ENCODE measurements around the gene NPL.

Gene NPL

GRCh38 chr1:182786223-182786994 lies 3.2 kb upstream of the NPL start:
- TF ChIP-seq CTCF (IDR thresholded peaks at IDR 0.05; ENCODE audit: insufficient read depth, low read depth, low read length, missing control alignments), result peak; percentile 76
- H3K4me3 ChIP-seq (ENCODE audit: low read length), result no peak overlapping the region
- peak; percentile 74 for DNase-seq (ENCODE audit: low read depth)

DNA sequence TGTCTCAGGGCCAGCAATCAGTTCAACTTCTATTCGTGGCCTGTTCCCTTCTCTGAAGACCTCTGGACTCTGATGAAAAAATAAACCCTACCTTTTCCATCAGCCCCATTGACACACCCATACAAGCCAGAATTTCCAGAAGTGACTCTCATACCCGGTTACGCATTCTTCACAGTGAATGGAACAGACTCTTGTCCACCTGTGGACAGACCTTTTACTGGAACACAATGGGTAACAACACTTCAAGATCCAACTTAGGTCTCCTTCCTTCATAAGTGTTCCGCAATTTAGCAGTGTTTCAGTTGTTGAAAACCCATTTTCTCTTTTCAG lies 2.6 kb upstream of the NPL start:
- DNase-seq (ENCODE audit: low read depth), result no peak
- TF ChIP-seq CTCF (IDR thresholded peaks at IDR 0.05; ENCODE audit: insufficient read depth, low read depth, low read length, missing control alignments), result no peak

DNA sequence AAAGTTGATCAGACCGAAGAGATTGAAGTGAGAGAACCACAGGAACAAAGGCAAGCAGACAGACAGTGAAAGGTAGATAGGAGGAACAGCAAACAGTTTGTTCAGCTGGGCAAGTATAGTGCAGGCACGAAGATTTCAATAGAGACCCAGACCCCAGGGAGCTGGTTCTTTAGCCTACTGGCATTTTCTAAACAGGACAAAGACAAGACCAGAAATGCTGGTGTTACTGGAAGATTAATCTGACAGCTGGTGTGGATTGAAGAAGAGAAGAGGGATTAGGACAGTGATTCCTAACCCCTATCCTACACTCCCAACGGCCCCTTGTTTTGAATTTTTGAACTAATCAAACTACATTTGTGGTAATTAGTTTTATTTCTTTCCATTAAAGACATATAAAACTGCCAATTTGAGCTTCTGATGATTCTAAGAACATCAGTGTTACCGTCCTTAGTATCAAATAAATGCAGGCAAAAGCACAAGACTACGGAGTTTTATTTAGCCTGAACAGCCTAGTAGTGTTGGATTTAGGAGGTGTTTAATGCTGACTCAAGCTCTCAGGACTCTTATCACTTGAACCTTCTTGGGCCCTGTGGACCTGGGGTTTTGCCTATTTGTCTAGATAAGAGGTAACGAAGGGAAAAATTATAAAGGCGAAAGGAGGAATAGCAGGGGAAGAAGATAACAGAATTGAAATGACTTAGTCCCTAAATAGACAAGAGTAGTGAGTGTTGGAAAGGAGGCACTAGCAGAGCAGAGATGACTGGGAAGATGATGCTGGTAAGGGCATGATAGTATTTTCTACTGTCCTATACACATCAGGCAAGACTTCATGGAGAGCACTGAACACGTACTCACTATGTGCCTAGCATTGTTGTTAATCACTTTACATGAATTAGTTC lies 2.0 kb downstream of the NPL start:
- H3K4me3 ChIP-seq (ENCODE audit: low read length), result no peak overlapping the region
- no peak for TF ChIP-seq CTCF (IDR thresholded peaks at IDR 0.05; ENCODE audit: insufficient read depth, low read depth, low read length, missing control alignments)
- DNase-seq (ENCODE audit: low read depth), result no peak

More for the DNA sequence above, 2.6 kb upstream of the NPL start:
- H3K4me3 ChIP-seq (ENCODE audit: low read length), result no peak overlapping the region

DNA sequence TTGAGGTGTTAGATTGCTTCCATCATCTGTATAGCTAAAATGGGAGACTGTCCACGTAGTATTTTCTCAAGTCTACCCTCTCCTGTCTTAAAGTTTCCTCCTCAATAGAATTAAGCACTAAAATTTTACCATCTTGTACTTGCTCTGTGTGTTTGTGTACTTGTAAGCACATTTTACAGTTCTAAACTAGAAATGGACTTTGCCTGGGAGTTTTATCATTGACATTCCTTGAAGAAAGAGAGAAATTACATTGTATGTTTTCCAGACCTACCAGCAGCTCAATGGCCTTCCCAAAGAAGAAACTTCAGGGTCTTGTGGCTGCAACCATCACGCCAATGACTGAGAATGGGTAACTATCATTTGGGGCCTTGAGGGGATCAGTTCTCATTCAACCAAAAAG lies 4.5 kb downstream of the NPL start:
- no peak overlapping the region for H3K4me3 ChIP-seq (ENCODE audit: low read length)
- no peak for TF ChIP-seq CTCF (IDR thresholded peaks at IDR 0.05; ENCODE audit: insufficient read depth, low read depth, low read length, missing control alignments)

GRCh38 chr1:182794676-182795201 lies 5.2 kb downstream of the NPL start:
- H3K4me3 ChIP-seq (ENCODE audit: low read length), result no peak overlapping the region
- DNase-seq (ENCODE audit: low read depth), result no peak
- no peak for TF ChIP-seq CTCF (IDR thresholded peaks at IDR 0.05; ENCODE audit: insufficient read depth, low read depth, low read length, missing control alignments)

More for the DNA sequence above, 4.5 kb downstream of the NPL start:
- DNase-seq (ENCODE audit: low read depth), result no peak

GRCh38 chr1:182795563-182796228 lies 6.1 kb downstream of the NPL start:
- DNase-seq (ENCODE audit: low read depth), result peak; percentile 87
- H3K4me3 ChIP-seq (ENCODE audit: low read length), result no peak overlapping the region
- TF ChIP-seq CTCF (IDR thresholded peaks at IDR 0.05; ENCODE audit: insufficient read depth, low read depth, low read length, missing control alignments), result no peak

Data from epithelial cell of esophagus (primary cell).